Trophoblast cell (in vitro differentiated cells and primary cell): ENCODE measurements around the gene SH3BGR.

Experiments used
- DNase-seq, 2 donors: peaks; one replicate each; pipeline ENCODE4 v3.0.0-alpha.2; 2016
- H2AFZ ChIP-seq: 2 replicates; pipeline ENCODE4 v1.6.1; 2013; ENCODE audit warnings: low read length, moderate library complexity, mild to moderate bottlenecking; ENCODE audit not compliant: insufficient read depth, poor library complexity
- H2AK5ac ChIP-seq: 2 replicates; pipeline ENCODE4 v1.6.1; 2013; ENCODE audit warnings: mild to moderate bottlenecking, low read length
- H2BK120ac ChIP-seq: 2 replicates; pipeline ENCODE4 v1.6.1; 2013; ENCODE audit warnings: low read length, mild to moderate bottlenecking, moderate library complexity; ENCODE audit not compliant: insufficient read depth, poor library complexity
- H2BK12ac ChIP-seq: 2 replicates; pipeline ENCODE4 v1.6.1; 2013; ENCODE audit warnings: mild to moderate bottlenecking, low read length, moderate library complexity
- H2BK5ac ChIP-seq: 2 replicates; pipeline ENCODE4 v1.6.1; 2013; ENCODE audit warnings: low read length, low read depth, moderate library complexity, mild to moderate bottlenecking; ENCODE audit not compliant: poor library complexity
- H3K14ac ChIP-seq: 2 replicates; pipeline ENCODE4 v1.6.1; 2013; ENCODE audit warnings: mild to moderate bottlenecking, low read length
- H3K18ac ChIP-seq: 2 replicates; pipeline ENCODE4 v1.6.1; 2013; ENCODE audit warnings: mild to moderate bottlenecking, low read length
- H3K23ac ChIP-seq: 2 replicates; pipeline ENCODE4 v1.6.1; 2013; ENCODE audit warnings: low read length
- H3K27ac ChIP-seq: 2 replicates; pipeline ENCODE4 v1.5.1; 2013; ENCODE audit warnings: low read depth, mild to moderate bottlenecking, inconsistent platforms, low read length, moderate library complexity
- H3K27me3 ChIP-seq: 2 replicates; pipeline ENCODE4 v1.6.1; 2013; ENCODE audit warnings: inconsistent platforms, mild to moderate bottlenecking, low read length, moderate library complexity; ENCODE audit not compliant: insufficient read depth
- H3K36me3 ChIP-seq, 2 experiments: 1 replicate in 1 of 2; 2 replicates in 1 of 2; pipeline ENCODE4 v1.6.1; 2013; ENCODE audit warnings: low read length in 2 of 2, mild to moderate bottlenecking in 2 of 2, moderate library complexity in 1 of 2; ENCODE audit not compliant: insufficient read depth in 2 of 2, control insufficient read depth in 1 of 2
- H3K4ac ChIP-seq: 2 replicates; pipeline ENCODE4 v1.6.1; 2013; ENCODE audit warnings: low read depth, mild to moderate bottlenecking, low read length, moderate library complexity
- H3K4me1 ChIP-seq, 2 experiments: 1 replicate in 1 of 2; 2 replicates in 1 of 2; pipeline ENCODE4 v1.6.1; 2013; ENCODE audit warnings: low read length in 2 of 2, mild to moderate bottlenecking in 2 of 2, moderate library complexity in 1 of 2; ENCODE audit not compliant: insufficient read depth in 2 of 2, control insufficient read depth in 1 of 2
- H3K4me2 ChIP-seq: 2 replicates; pipeline ENCODE4 v1.6.1; 2013; ENCODE audit warnings: inconsistent platforms, mild to moderate bottlenecking, low read length, moderate library complexity
- H3K4me3 ChIP-seq: 2 replicates; pipeline ENCODE4 v1.5.1; 2013; ENCODE audit warnings: mild to moderate bottlenecking, low read depth, low read length, inconsistent platforms
- H3K79me1 ChIP-seq: one replicate; pipeline ENCODE4 v1.6.1; 2013; ENCODE audit warnings: low read length
- H3K79me2 ChIP-seq: 2 replicates; pipeline ENCODE4 v1.6.1; 2013; ENCODE audit warnings: low read length, mild to moderate bottlenecking; ENCODE audit not compliant: control insufficient read depth, insufficient read depth, poor library complexity
- H3K9ac ChIP-seq: 2 replicates; pipeline ENCODE4 v1.6.1; 2013; ENCODE audit warnings: mild to moderate bottlenecking, low read length
- H3K9me3 ChIP-seq: 2 replicates; pipeline ENCODE4 v1.6.1; 2013; ENCODE audit warnings: low read depth, mild to moderate bottlenecking, control low read depth, inconsistent platforms, low read length; ENCODE audit not compliant: insufficient read depth
- H4K12ac ChIP-seq: 2 replicates; pipeline ENCODE4 v1.6.1; 2013; ENCODE audit warnings: low read depth, mild to moderate bottlenecking, low read length, moderate library complexity
- H4K8ac ChIP-seq: 2 replicates; pipeline ENCODE4 v1.6.1; 2013; ENCODE audit warnings: low read depth, mild to moderate bottlenecking, low read length, moderate library complexity
- H4K91ac ChIP-seq: one replicate; pipeline ENCODE4 v1.6.1; 2013; ENCODE audit warnings: low read depth, mild to moderate bottlenecking, low read length, moderate library complexity
- WGBS: extraction: QIAGEN DNeasy Blood & Tissue Kit; methylation state at CpG from one replicate; pipeline ENCODE4 v1.1.7; 2013; ENCODE audit warnings: missing lambda C conversion rate; ENCODE audit not compliant: insufficient read length, insufficient coverage; ENCODE audit errors: extremely low coverage; 5-methylcytosine and 5-hydroxymethylcytosine counted together

The SH3BGR gene

DNA sequence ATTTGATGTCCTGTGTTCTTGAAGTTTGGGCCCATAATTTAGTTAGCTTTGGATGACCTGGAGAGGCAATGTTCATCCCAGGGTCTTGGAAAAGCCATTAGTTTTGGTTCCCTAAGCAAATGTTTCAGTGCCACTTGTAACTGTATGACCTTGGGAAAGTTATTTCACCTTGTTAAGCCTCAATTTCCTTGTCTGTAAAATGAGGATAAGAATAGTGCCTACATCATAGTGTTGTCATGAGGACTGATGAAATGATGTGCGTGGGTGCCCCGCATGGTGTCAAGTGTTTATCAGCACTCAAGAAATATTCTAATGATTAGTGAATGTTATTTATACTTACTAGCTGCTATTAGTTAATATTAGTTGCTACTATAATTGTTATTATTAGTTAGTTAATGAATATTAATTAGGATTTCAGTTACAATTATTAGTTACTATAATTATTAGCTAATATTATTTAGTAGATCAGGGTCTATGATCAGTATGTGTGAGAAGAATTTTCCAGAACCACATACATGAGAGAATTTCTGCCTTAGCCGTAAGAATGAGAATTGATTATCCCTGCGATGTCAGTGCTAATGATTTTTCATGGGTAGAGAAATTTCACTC, 1.9 kb downstream of the SH3BGR start:
- Histone ChIP-seq H2AFZ (no peak overlapping the region), H3K9me3 (no peaks in the 10 kb centered on the region), H4K91ac (no peak overlapping the region), H3K27me3 (no peaks in the 10 kb centered on the region), H3K23ac (no peak overlapping the region), H2AK5ac (no peak overlapping the region), H3K18ac (no peak overlapping the region), H3K4me2 (no peak overlapping the region), H3K4me3 (no peak overlapping the region), H2BK120ac (no peak overlapping the region), H3K4ac (no peak overlapping the region), H2BK12ac (no peak overlapping the region), H3K14ac (no peak overlapping the region), H2BK5ac (no peak overlapping the region), H4K8ac (no peak overlapping the region), H3K4me1 (peaks cover 2 to 4% of the 10 kb centered on the region in 2 experiments), H3K79me1 (no peaks in the 10 kb centered on the region), H4K12ac (no peak overlapping the region), H3K36me3 (no peaks in the 10 kb centered on the region), H3K79me2 (no peaks in the 10 kb centered on the region), H3K9ac (no peak overlapping the region), H3K27ac (no peak overlapping the region)
- no CpG with 5 or more reads among the region's 4 CpGs for WGBS
- DNase-seq = no peak

DNA sequence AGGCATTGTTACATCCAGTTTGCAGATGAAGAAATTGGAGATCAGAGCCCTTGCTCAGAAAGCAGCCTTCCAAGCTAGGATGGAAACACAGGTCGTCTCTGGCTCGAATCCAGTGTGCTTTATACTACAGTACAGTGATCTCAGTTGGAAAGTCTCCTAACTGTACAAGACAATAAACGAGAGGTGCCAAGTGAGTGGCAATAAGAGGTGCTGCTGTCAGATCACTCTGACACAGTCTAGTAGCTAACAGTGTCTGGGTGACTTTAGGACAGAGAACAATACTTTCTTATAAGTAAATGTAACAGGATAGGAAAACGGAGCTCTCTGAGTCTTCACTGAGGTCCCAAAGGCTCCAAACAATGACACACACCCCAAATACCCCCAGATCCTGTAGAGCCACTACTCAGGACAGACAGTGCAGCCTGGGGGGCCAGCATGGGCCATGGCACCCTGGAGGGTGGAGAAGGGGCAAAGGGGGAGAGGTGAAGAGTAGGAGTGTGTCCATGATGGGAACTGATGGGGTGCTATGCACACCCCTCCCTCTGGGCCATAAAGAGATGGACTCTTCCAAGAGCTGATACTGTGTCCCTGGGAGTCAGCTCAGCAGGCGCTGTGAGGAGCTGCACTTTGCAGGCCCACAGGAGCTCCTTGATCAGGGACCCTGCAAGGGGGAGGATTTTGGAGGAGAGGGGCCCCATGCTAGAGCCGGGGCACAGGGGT, 3.3 kb downstream of the SH3BGR start:
- Histone ChIP-seq H2BK120ac (no peak overlapping the region), H2AK5ac (no peak overlapping the region), H3K27ac (no peak overlapping the region), H3K36me3 (no peaks in the 10 kb centered on the region), H3K9ac (no peak overlapping the region), H3K23ac (no peak overlapping the region), H3K4me2 (no peak overlapping the region), H3K4me3 (no peak overlapping the region), H4K91ac (no peak overlapping the region), H2AFZ (no peak overlapping the region), H3K27me3 (no peaks in the 10 kb centered on the region), H3K4ac (no peak overlapping the region), H3K9me3 (no peaks in the 10 kb centered on the region), H2BK5ac (no peak overlapping the region), H4K12ac (no peak overlapping the region), H2BK12ac (no peak overlapping the region), H3K4me1 (peaks cover 2 to 4% of the 10 kb centered on the region in 2 experiments), H3K79me1 (no peaks in the 10 kb centered on the region), H3K18ac (no peak overlapping the region), H3K79me2 (no peaks in the 10 kb centered on the region), H3K14ac (no peak overlapping the region), H4K8ac (no peak overlapping the region)
- WGBS = no CpG with 5 or more reads among the region's 6 CpGs
- DNase-seq = no peak

DNA sequence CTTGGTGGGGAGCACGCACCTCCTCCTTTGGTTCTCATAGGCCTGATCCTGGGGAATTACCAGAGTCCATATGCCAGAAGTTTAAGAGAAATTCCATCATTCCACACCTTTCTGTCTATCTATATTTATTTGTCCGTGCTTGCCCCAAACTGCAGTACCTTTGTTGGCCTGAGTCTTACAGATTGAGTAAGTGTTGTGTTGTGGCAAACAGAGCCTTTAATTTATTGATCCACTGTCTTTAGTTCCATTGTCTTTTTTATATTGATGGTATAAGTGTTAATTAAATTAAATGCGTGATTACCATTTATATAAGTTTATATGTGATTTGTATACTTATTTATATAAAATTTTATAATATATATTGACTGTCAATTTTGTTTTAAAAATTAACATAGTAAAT, 4.9 kb downstream of the SH3BGR start:
- no peak overlapping the region for H3K23ac ChIP-seq

DNA sequence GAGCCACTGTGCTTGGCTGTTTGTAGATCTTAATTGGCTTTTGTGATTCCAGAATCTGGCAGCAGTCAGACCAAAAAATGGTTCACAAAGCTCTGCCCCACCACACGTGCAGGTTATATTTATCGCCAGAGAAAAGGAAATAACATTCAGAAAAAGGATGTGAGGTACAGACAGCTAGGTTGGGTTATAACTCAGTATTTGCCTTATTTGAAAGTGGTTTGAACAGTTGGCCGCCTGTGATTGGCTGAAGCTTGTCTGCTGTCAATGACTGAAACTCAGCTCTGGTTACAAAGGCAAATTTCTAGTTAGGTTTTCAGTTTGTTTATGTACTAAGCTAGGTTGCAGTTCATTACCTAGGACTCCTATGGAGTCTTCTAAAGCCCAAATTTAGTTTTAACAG, 9.6 kb downstream of the SH3BGR start:
- Histone ChIP-seq H3K23ac (no peak overlapping the region), H2AK5ac (no peak overlapping the region), H3K27me3 (no peaks in the 10 kb centered on the region), H3K4me3 (no peak overlapping the region), H3K9ac (no peak overlapping the region), H4K91ac (no peak overlapping the region), H3K4me1 (no peaks in the 10 kb centered on the region), H3K18ac (no peak overlapping the region), H4K8ac (no peak overlapping the region), H2BK5ac (no peak overlapping the region), H3K9me3 (no peaks in the 10 kb centered on the region), H3K27ac (no peak overlapping the region), H3K79me1 (no peaks in the 10 kb centered on the region), H3K79me2 (no peaks in the 10 kb centered on the region), H2BK12ac (no peak overlapping the region), H3K14ac (no peak overlapping the region), H3K4me2 (no peak overlapping the region), H3K4ac (no peak overlapping the region), H3K36me3 (no peaks in the 10 kb centered on the region), H4K12ac (no peak overlapping the region), H2AFZ (no peak overlapping the region), H2BK120ac (no peak overlapping the region)
- no CpG with 5 or more reads among the region's 3 CpGs for WGBS
- DNase-seq = no peak

More for the DNA sequence above, 4.9 kb downstream of the SH3BGR start:
- Histone ChIP-seq H2BK12ac (no peak overlapping the region), H2BK5ac (no peak overlapping the region), H3K4me3 (no peak overlapping the region), H3K79me2 (no peaks in the 10 kb centered on the region), H4K12ac (no peak overlapping the region), H3K18ac (no peak overlapping the region), H4K8ac (no peak overlapping the region), H3K4me2 (no peak overlapping the region), H3K9me3 (no peaks in the 10 kb centered on the region), H3K4me1 (peaks cover 0 to 3% of the 10 kb centered on the region in 2 experiments), H3K27me3 (no peaks in the 10 kb centered on the region), H3K9ac (no peak overlapping the region), H3K4ac (no peak overlapping the region), H3K27ac (no peak overlapping the region), H2BK120ac (no peak overlapping the region), H3K14ac (no peak overlapping the region), H4K91ac (no peak overlapping the region), H3K79me1 (no peaks in the 10 kb centered on the region), H3K36me3 (no peaks in the 10 kb centered on the region), H2AFZ (no peak overlapping the region), H2AK5ac (no peak overlapping the region)
- WGBS = no CpG with 5 or more reads among the region's 3 CpGs
- no peak for DNase-seq
